SU-DHL-6 (cell line): ENCODE measurements around the gene OR6B1.

Source experiments
- CTCF ChIP-seq: fragments of 200-600 bp; sonication (generic); IDR thresholded peaks from one replicate; pipeline ENCODE4 v1.5.1; 2017; ENCODE audit warnings: antibody characterized with exemption, mild to moderate bottlenecking, low read length, moderate library complexity; ENCODE audit not compliant: insufficient read depth, poor library complexity, severe bottlenecking
- EZH2phosphoT487 ChIP-seq: fragments of 200-600 bp; sonication (generic), shearing (Covaris generic); conservative IDR thresholded peaks from 2 replicates; pipeline ENCODE4 v1.6.1; 2018; ENCODE audit warnings: mild to moderate bottlenecking, antibody characterized with exemption, low read length, moderate library complexity, mixed read lengths

DNA sequence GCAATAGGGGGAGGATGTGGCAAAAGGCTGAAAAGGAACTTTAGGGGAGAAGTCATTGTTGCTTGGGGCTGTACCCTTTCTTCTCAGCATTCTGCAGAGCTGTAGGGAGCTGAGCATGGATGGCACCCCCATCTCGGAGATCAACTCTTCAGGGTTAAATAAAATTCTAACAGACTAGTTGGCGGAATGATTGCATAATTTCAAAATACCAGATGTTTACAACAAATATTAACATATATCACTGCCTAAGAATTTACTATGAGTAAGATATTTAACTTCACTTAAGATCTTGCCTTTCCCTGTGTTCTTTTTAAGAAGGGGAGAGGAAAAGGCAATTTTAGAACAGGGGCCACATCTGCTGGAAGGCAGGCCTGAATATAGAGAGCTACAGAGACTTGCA is 46.0 kb upstream of the OR6B1 start:
- TF ChIP-seq CTCF (no peak), EZH2phosphoT487 (no peak)
